GM19193 (cell line): Measurements from ENCODE around the gene CCDC87.
A peak's percentile ranks its signal among the peaks of the same experiment; 100 is the strongest.

Experiments used
- POLR2A ChIP-seq: IDR thresholded peaks from 4 replicates; pipeline ENCODE4 v1.6.1; 2011; ENCODE audit not compliant: insufficient read depth, insufficient read length; ENCODE audit errors: extremely low read depth

CCDC87 gene

DNA sequence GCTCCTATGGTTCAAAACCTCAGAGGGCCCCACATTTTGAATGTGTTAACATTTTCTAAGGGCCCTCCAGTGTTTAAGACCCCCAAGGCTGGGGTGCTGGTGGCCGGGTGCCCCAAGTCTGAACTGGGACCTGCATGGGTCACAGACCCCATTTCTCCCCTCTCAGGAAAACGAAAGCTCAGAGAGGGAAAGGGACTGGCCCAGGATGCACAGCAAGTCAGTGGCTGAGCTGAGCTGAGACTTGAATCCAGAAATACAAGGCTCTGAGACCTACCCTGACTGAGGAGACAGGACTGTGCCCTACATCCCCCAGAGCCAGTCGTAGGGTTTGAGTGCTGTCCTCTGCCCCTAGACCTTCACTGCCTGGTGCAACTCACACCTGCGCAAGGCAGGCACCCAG lies 42.0 kb downstream of the CCDC87 start:
- TF ChIP-seq POLR2A, result no peak

DNA sequence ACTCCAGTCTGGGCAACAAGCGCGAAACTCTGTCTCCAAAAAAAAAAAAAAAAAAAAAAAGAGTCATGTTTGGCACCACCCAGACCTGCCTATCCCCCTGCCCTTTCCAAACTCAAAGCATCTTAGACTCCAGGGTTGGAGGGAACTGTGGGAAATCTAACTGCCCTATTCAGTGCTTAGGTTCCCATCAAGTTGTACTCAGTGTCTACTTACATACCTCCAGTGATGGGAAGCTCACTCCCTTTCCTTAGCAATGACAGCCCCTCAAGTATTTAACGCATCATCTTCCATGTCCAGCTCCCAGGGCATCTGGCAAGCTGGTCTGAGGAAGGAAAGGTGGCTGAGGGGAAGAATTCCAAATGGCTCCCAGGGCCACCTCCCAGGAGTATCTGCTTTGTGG lies 43.2 kb downstream of the CCDC87 start:
- TF ChIP-seq POLR2A, result no peak

DNA sequence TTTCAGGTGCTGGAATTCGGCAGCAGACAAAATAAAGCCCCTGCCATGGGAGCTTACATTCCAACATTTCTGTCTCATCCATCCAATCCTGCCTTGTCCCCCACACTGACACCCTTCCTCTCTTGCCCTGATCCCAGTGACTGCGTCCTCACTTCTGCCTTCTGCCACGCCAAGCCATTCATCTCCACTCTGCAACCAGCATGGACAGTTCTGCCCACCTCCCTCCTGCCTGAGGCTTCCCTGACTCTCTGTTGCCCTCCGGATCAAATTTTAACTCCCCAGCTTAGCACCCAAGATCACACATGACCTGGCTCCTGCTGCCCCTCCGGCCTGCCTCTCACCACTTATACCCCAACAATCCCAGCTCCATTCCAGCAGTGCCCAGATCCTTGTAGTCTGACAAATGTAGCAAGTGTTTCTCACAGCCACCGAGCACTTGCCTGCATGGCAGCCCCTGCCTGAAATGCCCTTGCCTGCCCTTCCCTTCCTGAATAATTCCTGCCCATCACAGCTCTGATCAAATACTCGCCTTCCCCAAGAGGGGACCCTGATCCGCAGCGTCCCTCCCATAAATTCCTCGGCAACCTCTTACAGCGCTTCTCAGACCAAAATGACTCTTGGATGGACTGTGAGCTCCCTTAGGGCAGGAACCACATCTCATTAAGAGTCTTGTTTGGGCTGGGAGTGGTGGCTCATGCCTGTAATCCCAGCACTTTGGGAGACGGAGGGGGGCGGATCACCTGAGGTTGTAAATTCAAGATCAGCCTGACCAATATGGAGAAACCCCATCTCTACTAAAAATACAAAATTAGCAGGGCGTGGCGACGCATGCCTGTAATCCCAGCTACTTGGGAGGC lies 43.9 kb downstream of the CCDC87 start:
- TF ChIP-seq POLR2A, result no peak

DNA sequence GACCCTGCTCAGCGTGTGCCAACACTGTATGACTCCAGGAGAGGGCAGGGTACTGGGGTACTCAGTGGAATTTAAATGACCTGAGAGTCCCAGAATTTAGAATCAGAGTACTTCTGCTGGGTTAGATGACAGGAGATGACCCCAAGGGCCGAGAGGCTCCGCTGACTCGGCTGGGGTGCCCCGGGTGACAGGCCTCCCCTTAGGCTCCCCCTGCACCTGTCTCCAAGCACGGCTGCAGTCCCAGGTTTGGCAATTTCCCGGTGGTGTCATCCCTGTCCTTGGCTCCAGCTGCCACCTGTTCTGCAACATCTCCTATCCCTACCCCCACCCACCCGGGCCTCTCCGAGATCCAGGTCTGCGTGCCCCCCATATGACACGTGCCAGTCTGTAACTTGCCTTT lies 44.8 kb downstream of the CCDC87 start:
- no peak for TF ChIP-seq POLR2A

DNA sequence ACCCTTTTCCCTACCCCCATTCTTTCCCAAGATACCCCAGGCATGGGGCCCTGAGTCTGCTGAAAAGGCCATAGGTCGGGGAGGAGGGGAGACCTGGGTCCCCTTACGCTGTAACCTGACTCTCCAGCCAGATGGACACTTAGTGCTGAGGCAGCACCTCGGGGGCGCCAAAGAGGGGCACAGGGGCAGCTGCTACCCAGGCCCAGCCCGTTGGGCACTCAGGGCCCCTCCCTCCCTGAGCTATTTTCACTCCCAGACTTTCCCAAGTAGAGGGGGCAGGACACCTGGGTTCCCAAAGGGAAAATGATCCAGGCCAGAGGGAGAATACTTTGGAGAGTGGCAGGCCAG lies 45.2 kb downstream of the CCDC87 start:
- no peak for TF ChIP-seq POLR2A

DNA sequence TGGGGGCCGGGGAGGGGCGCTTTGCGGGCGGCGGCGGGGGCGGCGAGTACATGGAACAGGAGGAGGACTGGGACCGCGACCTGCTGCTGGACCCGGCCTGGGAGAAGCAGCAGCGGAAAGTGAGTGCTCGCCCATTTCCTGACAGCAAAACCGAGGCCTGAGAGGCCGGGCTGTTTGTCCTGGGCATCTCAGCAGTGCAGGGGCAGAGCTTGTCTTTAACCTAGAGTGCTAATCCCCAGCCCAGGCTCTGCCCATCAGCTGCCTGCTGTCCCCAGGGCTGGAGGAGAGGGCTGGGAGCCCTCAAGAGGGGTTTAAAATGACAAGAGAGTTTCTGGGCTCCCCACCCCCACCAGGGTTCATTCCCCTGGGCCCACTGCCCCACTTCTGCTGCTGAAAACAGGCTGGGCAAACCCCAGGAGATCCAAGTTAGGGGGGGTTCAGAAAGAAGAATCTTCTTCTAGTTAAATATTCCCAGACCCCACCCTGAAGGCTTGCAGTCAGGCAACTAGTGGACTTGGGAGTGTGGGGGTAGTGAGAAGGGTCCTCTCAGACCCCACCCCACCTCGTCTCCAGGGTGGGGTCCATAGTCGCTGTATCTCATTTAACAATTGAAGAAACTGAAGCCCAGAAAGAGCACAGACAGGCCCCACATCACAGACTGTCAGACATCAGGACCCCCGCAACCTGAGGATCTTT lies 45.7 kb downstream of the CCDC87 start:
- TF ChIP-seq POLR2A, result no peak

DNA sequence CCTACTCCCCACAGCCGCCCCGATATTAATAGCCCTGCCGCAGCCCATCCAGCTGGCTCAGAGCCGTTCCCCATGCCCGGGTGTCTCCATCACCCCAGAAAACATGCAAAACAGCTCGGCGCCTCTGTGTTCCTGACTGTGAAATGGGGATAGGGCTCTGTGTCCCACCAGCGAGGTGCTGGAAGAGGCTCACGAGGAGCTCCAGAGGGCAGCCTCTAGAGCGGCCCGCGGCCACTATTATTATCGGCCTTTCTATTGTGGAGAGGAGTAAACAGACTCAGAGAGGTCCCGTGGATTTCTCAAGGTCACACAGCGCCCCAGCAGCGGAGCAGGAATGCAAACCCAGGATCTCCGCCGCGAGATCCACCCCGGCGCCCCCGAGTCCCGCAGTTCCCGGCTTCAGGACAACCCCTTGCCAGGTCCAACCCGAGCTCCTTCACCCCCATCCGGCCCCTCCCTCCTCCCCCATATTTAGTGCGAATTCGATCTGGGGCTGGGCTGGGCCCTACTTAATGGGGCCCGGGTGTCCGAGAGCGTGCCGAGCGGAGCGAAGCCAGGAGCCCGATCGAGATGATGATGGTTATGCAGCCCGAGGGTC lies 46.4 kb downstream of the CCDC87 start, which contains the start of gene ACTN3:
ACTN3 (plus strand) TSS at position 536 of the 598 bp plus-strand sequence; CDS start at position 571, 35 bp downstream.
- no peak for TF ChIP-seq POLR2A

DNA sequence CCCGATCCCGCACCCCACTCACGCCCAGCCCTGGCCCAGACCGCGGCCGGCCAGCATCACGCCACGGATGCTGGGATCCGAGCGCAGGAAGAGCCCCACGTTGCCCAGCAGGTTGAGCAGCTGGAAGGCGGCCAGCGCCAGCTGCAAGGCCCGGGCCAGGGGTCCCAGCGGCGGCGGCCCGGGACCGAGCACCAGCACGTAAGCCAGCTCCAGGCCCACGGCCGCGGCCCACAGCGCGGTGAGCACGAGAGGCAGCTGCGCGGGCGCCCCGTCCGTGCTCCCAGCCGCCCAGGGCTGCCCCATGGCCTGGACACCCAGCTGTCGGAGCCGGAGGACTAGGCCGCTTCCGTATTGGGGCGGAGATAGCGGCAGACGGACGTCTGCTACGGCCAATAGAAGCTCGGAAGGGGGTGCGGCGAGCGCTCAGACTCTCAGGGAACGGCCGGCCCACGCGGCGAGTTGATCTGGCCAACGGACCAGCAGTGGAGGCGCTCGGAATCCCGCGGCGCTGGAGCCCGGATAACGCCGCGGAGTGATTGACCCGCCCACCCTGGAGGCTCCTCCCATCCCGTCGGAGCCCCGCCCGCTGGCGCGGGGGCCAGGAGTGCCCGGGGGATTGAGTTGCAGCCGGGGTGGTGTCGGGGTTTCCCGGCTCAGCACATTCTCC lies 47.0 kb downstream of the CCDC87 start, which contains the start of gene ZDHHC24:
ZDHHC24 (minus strand) TSS at position 348 of the 667 bp plus-strand sequence; CDS start at position 303, 45 bp downstream.
- TF ChIP-seq POLR2A, result peak; percentile 75

DNA sequence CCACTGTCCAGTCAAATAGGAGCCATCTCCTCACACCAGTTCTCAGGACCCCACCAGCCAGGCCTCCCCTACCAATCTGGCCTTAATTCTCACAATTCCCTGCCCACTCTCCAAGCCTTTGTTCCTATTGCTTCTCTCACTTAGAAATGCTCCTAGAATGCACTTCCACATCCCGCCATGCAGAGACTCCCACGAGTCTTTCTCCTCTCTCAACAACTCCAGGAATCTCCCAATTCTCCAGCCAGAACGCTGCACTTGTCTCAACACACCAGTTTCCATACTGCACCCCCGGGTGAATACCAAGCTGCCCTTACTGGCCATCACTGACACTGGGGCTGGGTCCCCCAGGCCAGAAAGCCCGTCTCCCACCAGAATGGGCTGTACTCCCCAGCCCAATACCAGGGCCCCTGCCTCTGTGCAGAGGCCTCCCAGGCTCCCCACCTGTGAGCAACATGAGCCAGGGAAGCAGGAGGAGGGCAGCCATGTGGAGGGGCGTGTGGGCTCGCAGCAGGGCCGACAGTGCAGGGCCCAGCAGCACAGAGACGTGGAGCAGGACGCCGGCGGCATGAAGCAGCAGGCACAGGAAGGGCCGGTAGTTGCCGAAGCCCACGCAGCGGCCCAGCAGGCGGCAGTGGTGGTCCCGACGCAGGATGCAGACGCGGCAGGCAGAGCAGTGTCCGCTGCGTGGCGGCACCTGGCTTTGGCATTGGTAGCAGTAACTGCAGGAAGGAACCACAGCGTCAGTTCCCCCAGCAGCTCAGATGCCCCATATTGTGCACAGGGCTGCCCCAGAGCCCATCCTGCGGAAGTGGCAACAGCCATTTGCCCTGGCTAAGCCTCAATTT lies 49.4 kb downstream of the CCDC87 start:
- no peak for TF ChIP-seq POLR2A

DNA sequence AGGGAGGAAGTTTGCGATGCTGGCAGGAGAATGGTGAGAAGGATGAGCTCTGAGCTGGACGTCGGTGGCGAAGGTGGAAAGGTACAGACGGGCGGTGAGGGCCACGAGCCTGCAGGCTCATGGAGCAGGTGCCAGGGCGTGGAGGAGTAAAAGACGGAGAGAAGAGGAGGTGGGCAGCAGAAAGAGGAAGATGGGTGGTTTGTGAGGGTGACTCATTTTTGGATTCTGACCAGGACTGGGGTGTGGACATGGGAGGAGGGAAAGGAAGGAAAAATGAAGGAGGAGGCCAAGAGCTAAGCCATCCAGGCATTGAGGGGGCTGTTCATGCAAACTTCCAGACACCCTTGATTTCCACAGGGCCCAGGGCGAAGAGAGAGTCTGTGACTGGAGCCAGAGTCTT lies 50.5 kb downstream of the CCDC87 start:
- no peak for TF ChIP-seq POLR2A

DNA sequence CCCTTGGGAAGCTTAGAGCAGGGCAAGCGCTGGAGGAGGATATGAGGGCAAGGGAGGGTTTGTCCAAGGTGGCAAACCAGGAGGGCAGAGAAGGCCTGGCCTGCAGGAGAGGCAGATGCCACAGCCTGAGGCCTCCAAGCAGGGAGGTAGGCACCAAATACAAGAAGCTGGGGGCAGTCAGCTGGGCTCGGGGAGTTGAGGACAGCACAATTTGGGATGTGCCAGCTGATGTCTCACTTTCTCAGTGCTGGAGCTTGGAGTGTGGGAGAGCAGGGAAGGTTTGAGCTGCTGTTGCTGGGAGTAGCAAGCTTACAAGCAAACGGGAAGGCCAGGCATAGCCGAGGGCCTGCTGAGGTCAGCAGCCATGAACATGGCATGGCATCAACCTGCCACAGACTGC lies 51.0 kb downstream of the CCDC87 start:
- TF ChIP-seq POLR2A, result no peak
